Middle frontal gyrus (tissue), 1 donor: ENCODE data around the gene ZYG11B.
"Not testable (repeated sequence)": the region's sequence is repeated elsewhere in the genome, so short reads cannot be mapped to it uniquely, and the experiment has no call there.

ENCODE experiments used
- DNase-seq: peaks from one replicate; pipeline ENCODE4 v3.0.0-alpha.2; 2015; ENCODE audit warnings: low spot score; ENCODE audit errors: extremely low spot score

ZYG11B gene

GRCh38 chr1:52706941-52707926, 19.0 kb upstream of the ZYG11B start:
- no peak for DNase-seq

GRCh38 chr1:52707927-52708655, 18.2 kb upstream of the ZYG11B start:
- no peak for DNase-seq

- no peak for DNase-seq
Measured at GRCh38 chr1:52709016-52709415, 17.2 kb upstream of the ZYG11B start.

GRCh38 chr1:52713590-52713989, 12.7 kb upstream of the ZYG11B start:
- DNase-seq = no peak

- not testable (repeated sequence) for DNase-seq
Measured at GRCh38 chr1:52715296-52715695, 11.0 kb upstream of the ZYG11B start.

GRCh38 chr1:52723260-52723659, 3.0 kb upstream of the ZYG11B start:
- no peak for DNase-seq

- DNase-seq = no peak
Measured at GRCh38 chr1:52725903-52726264, 369 bp upstream of the ZYG11B start.

GRCh38 chr1:52727114-52727586, 897 bp downstream of the ZYG11B start:
- DNase-seq = no peak

- DNase-seq = no peak
Measured at GRCh38 chr1:52727956-52728656, 1.9 kb downstream of the ZYG11B start.

GRCh38 chr1:52733368-52733767, 7.1 kb downstream of the ZYG11B start:
- DNase-seq = no peak

- DNase-seq = not testable (repeated sequence)
Measured at GRCh38 chr1:52735371-52735770, 9.1 kb downstream of the ZYG11B start.

- no peak for DNase-seq
Measured at GRCh38 chr1:52738148-52738547, 11.9 kb downstream of the ZYG11B start.

GRCh38 chr1:52738893-52739292, 12.6 kb downstream of the ZYG11B start:
- no peak for DNase-seq

GRCh38 chr1:52739699-52740467, 13.6 kb downstream of the ZYG11B start:
- DNase-seq = no peak

GRCh38 chr1:52741259-52741658, 15.0 kb downstream of the ZYG11B start:
- DNase-seq = no peak

- no peak for DNase-seq
Measured at GRCh38 chr1:52746189-52746588, 19.9 kb downstream of the ZYG11B start.

GRCh38 chr1:52747450-52747849, 21.2 kb downstream of the ZYG11B start:
- DNase-seq = no peak

- no peak for DNase-seq
Measured at GRCh38 chr1:52748119-52748518, 21.9 kb downstream of the ZYG11B start.

- DNase-seq = not testable (repeated sequence)
Measured at GRCh38 chr1:52749496-52749895, 23.2 kb downstream of the ZYG11B start.

GRCh38 chr1:52750139-52750538, 23.9 kb downstream of the ZYG11B start:
- not testable (repeated sequence) for DNase-seq
